Activated CD4-positive, alpha-beta T cell treated with anti-CD3 and anti-CD28 coated beads, Interleukin-2, amount 50 U/mL, for 1 hour (primary cell): Measurements from ENCODE around the gene UBE2G2.

Source experiments
- DNase-seq: peaks from one replicate; pipeline ENCODE4 v3.0.0-alpha.2; 2020

The UBE2G2 gene

GRCh38 chr21:44723177-44724131 lies 78.2 kb downstream of the UBE2G2 start:
- no peak for DNase-seq

GRCh38 chr21:44722731-44723130 lies 78.9 kb downstream of the UBE2G2 start:
- no peak for DNase-seq

- DNase-seq: no peak
Observed at GRCh38 chr21:44720170-44720569, 81.5 kb downstream of the UBE2G2 start.
